HL-60 (cell line): ENCODE data around the gene NYNRIN.
"Not testable (repeated sequence)": the region's sequence is repeated elsewhere in the genome, so short reads cannot be mapped to it uniquely, and the experiment has no call there.

Experiments
- DNase-seq, 2 experiments: peaks; one replicate each; pipeline ENCODE4 v3.0.0-alpha.2; 2010 to 2020; ENCODE audit warnings: low read depth in 1 of 2, low spot score in 1 of 2
- H3K27ac ChIP-seq: fragments of 250-450 bp; sonication (Bioruptor Pico); replicated peaks from 2 replicates; pipeline ENCODE4 v1.5.1; 2020; ENCODE audit warnings: mild to moderate bottlenecking, moderate library complexity
- H3K27me3 ChIP-seq: fragments of 250-450 bp; sonication (Bioruptor Pico); 2 replicates; pipeline ENCODE4 v1.5.1; 2021; ENCODE audit warnings: mild to moderate bottlenecking, moderate library complexity; ENCODE audit not compliant: insufficient read depth, poor library complexity, severe bottlenecking
- H3K4me3 ChIP-seq: replicated peaks from 2 replicates; pipeline ENCODE4 v1.5.1; 2011; ENCODE audit warnings: mild to moderate bottlenecking, control low read depth, low read length; ENCODE audit not compliant: insufficient read depth
- GABPA ChIP-seq: IDR thresholded peaks from 2 replicates; pipeline ENCODE4 v1.6.1; 2012; ENCODE audit warnings: low read depth
- POLR2AphosphoS5 ChIP-seq: IDR thresholded peaks from 2 replicates; pipeline ENCODE4 v1.6.1; 2012; ENCODE audit warnings: low read depth
- REST ChIP-seq: IDR thresholded peaks from 2 replicates; pipeline ENCODE4 v1.6.1; 2012; ENCODE audit warnings: low read depth; ENCODE audit not compliant: insufficient replicate concordance
- SPI1 ChIP-seq: IDR thresholded peaks from 2 replicates; pipeline ENCODE4 v1.6.1; 2012; ENCODE audit warnings: low read depth, mild to moderate bottlenecking, borderline replicate concordance
- TF ChIP-seq, protein P1 (sequence below): IDR thresholded peaks from one replicate; pipeline ENCODE4 v1.5.1; 2011; ENCODE audit warnings: low read length, control low read depth, inconsistent platforms; ENCODE audit not compliant: insufficient read depth

The NYNRIN gene

GRCh38 chr14:24385524-24385923, 13.3 kb upstream of the NYNRIN start:
- TF ChIP-seq POLR2AphosphoS5 (no peak), GABPA (no peak), SPI1 (no peak), REST (no peak)
- TF ChIP-seq, protein P1, sequence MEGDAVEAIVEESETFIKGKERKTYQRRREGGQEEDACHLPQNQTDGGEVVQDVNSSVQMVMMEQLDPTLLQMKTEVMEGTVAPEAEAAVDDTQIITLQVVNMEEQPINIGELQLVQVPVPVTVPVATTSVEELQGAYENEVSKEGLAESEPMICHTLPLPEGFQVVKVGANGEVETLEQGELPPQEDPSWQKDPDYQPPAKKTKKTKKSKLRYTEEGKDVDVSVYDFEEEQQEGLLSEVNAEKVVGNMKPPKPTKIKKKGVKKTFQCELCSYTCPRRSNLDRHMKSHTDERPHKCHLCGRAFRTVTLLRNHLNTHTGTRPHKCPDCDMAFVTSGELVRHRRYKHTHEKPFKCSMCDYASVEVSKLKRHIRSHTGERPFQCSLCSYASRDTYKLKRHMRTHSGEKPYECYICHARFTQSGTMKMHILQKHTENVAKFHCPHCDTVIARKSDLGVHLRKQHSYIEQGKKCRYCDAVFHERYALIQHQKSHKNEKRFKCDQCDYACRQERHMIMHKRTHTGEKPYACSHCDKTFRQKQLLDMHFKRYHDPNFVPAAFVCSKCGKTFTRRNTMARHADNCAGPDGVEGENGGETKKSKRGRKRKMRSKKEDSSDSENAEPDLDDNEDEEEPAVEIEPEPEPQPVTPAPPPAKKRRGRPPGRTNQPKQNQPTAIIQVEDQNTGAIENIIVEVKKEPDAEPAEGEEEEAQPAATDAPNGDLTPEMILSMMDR, result no peak
- Histone ChIP-seq H3K27ac (no peak overlapping the region), H3K4me3 (no peak overlapping the region), H3K27me3 (no peaks in the 10 kb centered on the region)
- DNase-seq, result no peak

GRCh38 chr14:24387009-24387345, 11.8 kb upstream of the NYNRIN start:
- Histone ChIP-seq H3K27me3 (no peaks in the 10 kb centered on the region), H3K27ac (no peak overlapping the region), H3K4me3 (no peak overlapping the region)
- TF ChIP-seq, protein P1, result no peak
- TF ChIP-seq POLR2AphosphoS5 (no peak), REST (no peak), SPI1 (no peak), GABPA (no peak)
- no peak for DNase-seq

DNA sequence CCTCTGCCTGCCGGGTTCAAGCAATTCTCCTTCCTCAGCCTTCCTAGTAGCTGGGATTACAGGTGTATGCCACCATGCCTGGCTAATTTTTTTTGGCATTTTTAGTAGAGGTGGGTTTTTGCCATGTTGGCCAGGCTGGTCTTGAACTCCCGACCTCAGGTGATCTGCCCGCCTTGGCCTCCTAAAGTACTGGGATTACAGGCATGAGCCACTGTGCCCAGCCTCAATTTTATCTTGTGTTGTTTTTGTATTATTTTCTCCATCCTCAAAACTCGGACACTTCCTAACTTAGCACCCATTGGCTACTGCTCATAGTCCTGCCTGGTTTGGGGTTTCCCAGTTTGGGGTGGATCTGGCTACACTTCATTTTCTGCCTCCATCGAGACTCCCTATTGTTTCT, 11.2 kb upstream of the NYNRIN start:
- not testable (repeated sequence) for H3K4me3 ChIP-seq

GRCh38 chr14:24388474-24389179, 10.2 kb upstream of the NYNRIN start:
- no peak for DNase-seq
- TF ChIP-seq, protein P1, result no peak
- no peak for TF ChIP-seq GABPA
- TF ChIP-seq REST, result no peak
- TF ChIP-seq SPI1, result no peak
- TF ChIP-seq POLR2AphosphoS5, result no peak
- Histone ChIP-seq H3K27me3 (no peaks in the 10 kb centered on the region), H3K27ac (no peak overlapping the region), H3K4me3 (no peak overlapping the region)

More for the DNA sequence above, 11.2 kb upstream of the NYNRIN start:
- DNase-seq, H3K27me3 ChIP-seq, H3K27ac ChIP-seq: not testable (repeated sequence)
